ENCODE results near the gene MPP2. TPM values are rescaled to one million over a fixed set of nuclear protein-coding genes. Genes with fewer than 3 reads are reported as not detected.

The MPP2 gene
- total and polyA plus RNA-seq, 2 experiments from 2014 or later, result 4.1 to 5.1 TPM

DNA sequence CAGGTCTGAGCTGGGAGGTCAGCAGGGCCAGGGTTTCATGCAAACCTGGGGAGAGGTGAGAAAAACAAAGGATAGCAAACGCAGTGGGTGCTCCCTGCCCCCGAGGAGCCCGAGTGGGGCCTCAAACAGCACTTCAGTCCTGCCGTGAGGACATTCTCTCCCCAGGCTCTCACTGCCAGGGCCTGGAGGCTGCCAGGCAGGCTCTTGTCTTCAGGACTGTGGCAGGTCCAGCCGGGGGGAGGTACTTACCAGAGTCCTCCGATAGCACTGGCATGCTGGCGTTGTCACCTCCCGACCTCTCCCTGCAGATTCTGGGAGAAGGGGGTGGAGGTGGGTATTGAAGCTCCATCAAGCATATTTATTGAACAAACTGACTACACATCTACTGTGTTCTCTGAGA, 75.7 kb downstream of the MPP2 start:
- Histone ChIP-seq H4K20me1 (ENCODE audit: insufficient read depth) (no peaks in the 10 kb centered on the region), H3K9ac (no peak overlapping the region), H3K4me1 (ENCODE audit: insufficient read depth) (peaks cover 14% of the 10 kb centered on the region), H3F3A (ENCODE audit: insufficient read depth) (peaks cover 11% of the 10 kb centered on the region; the same call in 1 of the 2 replicates), H2AFZ (no peak overlapping the region), H3K27ac (no peak overlapping the region), H3K4me2 (ENCODE audit: unreplicated experiment) (no peak overlapping the region), H3K79me2 (ENCODE audit: insufficient read depth) (no peaks in the 10 kb centered on the region), H3K27me3 (replicated peaks; ENCODE audit: insufficient read depth) (no peaks in the 10 kb centered on the region), H3K4me3 (no peak overlapping the region), H3K9me2 (ENCODE audit: insufficient read depth) (no peaks in the 10 kb centered on the region), H3K36me3 (ENCODE audit: low read depth) (no peaks in the 10 kb centered on the region; the same call in 1 of the 2 replicates), H3K9me3 (ENCODE audit: low read depth) (no peaks in the 10 kb centered on the region)
- no peak for TF ChIP-seq EZH2phosphoT487 (IDR thresholded peaks at IDR 0.05; ENCODE audit: insufficient read depth, low read depth)
- TF ChIP-seq EZH2 (IDR thresholded peaks at IDR 0.05; ENCODE audit: insufficient read depth, poor library complexity, severe bottlenecking), result no peak
- in situ Hi-C loops (cut with MboI), result no loop called here
- 79 to 88% methylated on average over 8 of the region's 8 CpGs for WGBS, 2 experiments (ENCODE audit: low coverage in 1 of 2, low lambda C conversion rate in 2 of 2, missing lambda C conversion rate in 2 of 2)
- DNase-seq, result no peak

DNA sequence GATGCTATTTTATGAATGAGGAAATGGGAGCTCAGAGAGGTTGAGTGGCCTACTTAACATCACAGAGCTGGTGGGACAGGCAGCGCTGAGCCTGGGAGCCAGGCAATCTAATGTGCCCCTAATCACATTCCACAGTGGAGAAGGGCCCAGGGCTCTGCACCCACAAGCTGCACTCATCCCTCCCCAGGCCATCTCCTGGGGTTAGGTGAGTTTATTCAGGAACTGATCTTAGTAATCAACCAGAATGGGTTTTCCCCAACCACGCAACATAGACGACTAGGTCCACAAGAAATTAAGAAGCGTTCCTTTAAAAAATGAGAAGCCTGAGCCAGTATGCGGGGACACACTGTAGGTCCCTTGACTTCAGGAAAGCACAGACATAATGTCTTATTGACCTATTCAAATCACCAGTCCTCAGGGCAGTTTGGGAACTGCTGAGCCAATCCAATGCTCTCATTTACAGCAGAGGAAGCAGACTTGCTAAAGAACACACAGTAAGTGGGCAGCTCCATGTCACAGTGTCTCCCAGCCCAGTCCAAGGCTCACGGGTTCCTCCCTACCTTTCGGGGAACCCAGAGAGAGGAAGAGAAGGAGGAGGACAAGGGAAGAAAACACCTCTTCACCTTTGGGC, 76.7 kb downstream of the MPP2 start:
- Histone ChIP-seq H3K79me2 (ENCODE audit: insufficient read depth) (no peaks in the 10 kb centered on the region), H3K36me3 (ENCODE audit: low read depth) (peaks cover 5% of the 10 kb centered on the region; the same call in 1 of the 2 replicates), H3K27me3 (replicated peaks; ENCODE audit: insufficient read depth) (no peaks in the 10 kb centered on the region), H3K9ac (no peak overlapping the region), H4K20me1 (ENCODE audit: insufficient read depth) (no peaks in the 10 kb centered on the region), H3K4me2 (ENCODE audit: unreplicated experiment) (no peak overlapping the region), H3K4me1 (ENCODE audit: insufficient read depth) (peaks cover 14% of the 10 kb centered on the region), H2AFZ (no peak overlapping the region), H3K27ac (no peak overlapping the region), H3K9me2 (ENCODE audit: insufficient read depth) (no peaks in the 10 kb centered on the region), H3K9me3 (ENCODE audit: low read depth) (no peaks in the 10 kb centered on the region), H3K4me3 (no peak overlapping the region), H3F3A (ENCODE audit: insufficient read depth) (peaks cover 11% of the 10 kb centered on the region; the same call in 1 of the 2 replicates)
- WGBS, 2 experiments (ENCODE audit: low coverage in 1 of 2, low lambda C conversion rate in 2 of 2, missing lambda C conversion rate in 2 of 2), result 96 to 99% methylated on average over 7 of the region's 7 CpGs
- TF ChIP-seq EZH2 (IDR thresholded peaks at IDR 0.05; ENCODE audit: insufficient read depth, poor library complexity, severe bottlenecking), result no peak
- no peak for TF ChIP-seq EZH2phosphoT487 (IDR thresholded peaks at IDR 0.05; ENCODE audit: insufficient read depth, low read depth)
- DNase-seq, result no peak
- in situ Hi-C loops (cut with MboI), result no loop called here

DNA sequence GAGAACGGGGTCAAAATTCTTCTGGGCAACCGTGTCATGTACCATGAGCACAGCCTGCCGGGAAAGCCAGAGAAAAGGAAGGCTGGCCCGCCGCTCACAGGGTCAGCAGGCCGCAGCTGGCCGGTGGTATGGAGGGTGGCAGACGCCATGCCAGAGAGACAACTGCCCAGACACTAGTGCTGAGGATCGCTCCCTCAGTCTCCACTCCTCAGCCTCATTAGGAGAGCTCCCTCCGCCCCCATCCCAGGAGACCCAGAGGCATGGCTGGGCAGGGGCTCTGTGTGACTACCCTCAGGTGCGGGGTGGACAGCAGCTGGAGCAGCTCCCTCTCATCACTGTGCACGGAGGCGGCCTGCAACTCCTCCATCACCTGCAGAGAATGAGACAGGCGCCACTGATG, 77.6 kb downstream of the MPP2 start:
- Histone ChIP-seq H3K9me3 (ENCODE audit: low read depth) (no peaks in the 10 kb centered on the region), H3F3A (ENCODE audit: insufficient read depth) (peaks cover 11% of the 10 kb centered on the region; the same call in 1 of the 2 replicates), H3K4me2 (ENCODE audit: unreplicated experiment) (no peak overlapping the region), H3K79me2 (ENCODE audit: insufficient read depth) (no peaks in the 10 kb centered on the region), H2AFZ (no peak overlapping the region), H4K20me1 (ENCODE audit: insufficient read depth) (no peaks in the 10 kb centered on the region), H3K27ac (no peak overlapping the region), H3K4me1 (ENCODE audit: insufficient read depth) (peaks cover 14% of the 10 kb centered on the region), H3K9ac (no peak overlapping the region), H3K27me3 (replicated peaks; ENCODE audit: insufficient read depth) (no peaks in the 10 kb centered on the region), H3K4me3 (no peak overlapping the region), H3K36me3 (ENCODE audit: low read depth) (peaks cover 5% of the 10 kb centered on the region; the same call in 1 of the 2 replicates), H3K9me2 (ENCODE audit: insufficient read depth) (no peaks in the 10 kb centered on the region)
- 97 to 99% methylated on average over 13 to 14 of the region's 14 CpGs for WGBS, 2 experiments (ENCODE audit: low coverage in 1 of 2, low lambda C conversion rate in 2 of 2, missing lambda C conversion rate in 2 of 2)
- in situ Hi-C loops (cut with MboI), result no loop called here
- TF ChIP-seq EZH2 (IDR thresholded peaks at IDR 0.05; ENCODE audit: insufficient read depth, poor library complexity, severe bottlenecking), result no peak
- no peak for TF ChIP-seq EZH2phosphoT487 (IDR thresholded peaks at IDR 0.05; ENCODE audit: insufficient read depth, low read depth)
- DNase-seq, result no peak

DNA sequence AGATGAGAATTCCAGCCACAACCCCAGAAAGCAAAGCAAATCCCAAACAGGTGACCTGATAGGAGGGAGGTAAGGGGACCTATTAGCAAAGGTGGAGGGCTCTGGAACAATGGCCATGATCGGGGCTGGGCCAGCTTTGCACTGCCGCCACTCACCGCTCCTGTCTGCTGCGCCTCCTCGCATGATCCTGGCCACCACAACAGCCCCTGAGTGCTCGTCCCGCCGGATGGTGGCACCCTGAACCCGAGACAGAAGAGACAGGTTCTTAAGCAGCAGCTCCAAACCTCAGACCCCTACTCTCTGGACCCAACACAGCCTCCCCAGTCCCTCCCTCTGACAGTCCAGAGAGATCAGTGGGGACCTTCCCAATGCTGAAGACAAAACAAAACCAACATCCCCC, 79.7 kb downstream of the MPP2 start:
- Histone ChIP-seq H3K79me2 (ENCODE audit: insufficient read depth) (no peaks in the 10 kb centered on the region), H2AFZ (no peak overlapping the region), H3K9me3 (ENCODE audit: low read depth) (no peaks in the 10 kb centered on the region), H3K4me3 (no peak overlapping the region), H3K4me2 (ENCODE audit: unreplicated experiment) (no peak overlapping the region), H4K20me1 (ENCODE audit: insufficient read depth) (no peaks in the 10 kb centered on the region), H3K9ac (no peak overlapping the region), H3K4me1 (ENCODE audit: insufficient read depth) (peaks cover 6% of the 10 kb centered on the region; the same call in 1 of the 2 replicates), H3K27me3 (replicated peaks; ENCODE audit: insufficient read depth) (no peaks in the 10 kb centered on the region), H3K36me3 (ENCODE audit: low read depth) (peaks cover 5% of the 10 kb centered on the region; the same call in 1 of the 2 replicates), H3K27ac (no peak overlapping the region), H3K9me2 (ENCODE audit: insufficient read depth) (no peaks in the 10 kb centered on the region), H3F3A (ENCODE audit: insufficient read depth) (0 out of 2 replicates have a peak, but pooled peaks cover 4% of the 10 kb centered on the region)
- in situ Hi-C loops (cut with MboI), result no loop called here
- TF ChIP-seq EZH2phosphoT487 (IDR thresholded peaks at IDR 0.05; ENCODE audit: insufficient read depth, low read depth) (no peak), EZH2 (IDR thresholded peaks at IDR 0.05; ENCODE audit: insufficient read depth, poor library complexity, severe bottlenecking) (no peak)
- 96% methylated on average over 9 of the region's 9 CpGs for WGBS, 2 experiments (ENCODE audit: low coverage in 1 of 2, low lambda C conversion rate in 2 of 2, missing lambda C conversion rate in 2 of 2)
- DNase-seq, result no peak

Measured in GM23248 (cell line).